GM12865 (cell line): ENCODE measurements around the gene SPOCK2.

ENCODE experiments used
- DNase-seq: peaks from one replicate; pipeline ENCODE4 v3.0.0; 2010; ENCODE audit warnings: low read depth
- H3K4me3 ChIP-seq: 2 replicates; pipeline ENCODE4 v1.5.1; 2011; ENCODE audit warnings: mild to moderate bottlenecking, low read depth, low read length, control low read depth
- CTCF ChIP-seq: IDR thresholded peaks from 2 replicates; pipeline ENCODE4 v1.5.1; 2011; ENCODE audit warnings: low read length, control low read depth, low read depth, inconsistent platforms; ENCODE audit not compliant: insufficient read depth; ENCODE audit errors: missing control alignments

SPOCK2 gene

DNA sequence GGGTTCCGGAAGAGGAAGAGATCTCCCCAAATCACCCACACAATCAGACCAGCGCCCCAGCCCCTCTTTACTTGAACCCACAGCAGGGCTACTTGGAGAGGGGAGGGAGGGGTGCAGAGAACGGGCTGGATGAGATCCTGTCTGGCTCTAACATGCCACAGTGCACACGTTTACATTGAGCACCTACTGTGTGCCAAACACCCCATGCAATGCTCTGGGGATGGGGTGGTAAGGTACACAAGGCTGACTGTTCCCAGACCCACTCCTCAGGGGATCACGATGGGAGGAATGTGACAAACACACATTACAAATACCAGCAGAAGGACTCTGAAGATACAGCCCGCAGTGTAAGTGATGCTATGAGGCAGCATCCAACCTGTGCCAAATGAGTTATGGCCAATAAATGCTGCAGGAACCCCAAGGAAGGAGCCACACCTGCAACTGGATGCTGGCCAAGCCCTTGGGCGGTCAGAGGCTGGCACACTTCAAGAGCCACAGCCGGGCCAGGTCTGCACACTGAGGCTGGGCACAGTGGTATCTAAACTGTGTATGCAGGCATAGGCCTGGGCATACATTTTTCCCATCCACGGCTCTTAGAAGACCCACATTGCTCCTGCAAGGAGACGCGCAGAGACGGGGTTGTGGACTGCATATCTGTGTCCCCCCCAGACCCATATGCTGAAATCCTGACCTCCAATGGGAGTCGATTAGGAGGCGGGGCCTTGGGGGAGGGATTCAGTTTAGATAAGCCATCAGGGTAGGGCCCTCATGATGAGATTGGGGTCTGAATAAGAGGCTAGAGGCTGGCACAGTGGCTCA lies 6.4 kb downstream of the SPOCK2 start:
- H3K4me3 ChIP-seq = no peak overlapping the region
- no peak for DNase-seq
- TF ChIP-seq CTCF = no peak

- DNase-seq = no peak
- no peak for TF ChIP-seq CTCF
- H3K4me3 ChIP-seq = no peak overlapping the region
Measured at GRCh38 chr10:72081210-72081609, 7.1 kb downstream of the SPOCK2 start.

GRCh38 chr10:72080042-72080975 lies 8.0 kb downstream of the SPOCK2 start:
- no peak for DNase-seq
- no peak for TF ChIP-seq CTCF
- no peak overlapping the region for H3K4me3 ChIP-seq

DNA sequence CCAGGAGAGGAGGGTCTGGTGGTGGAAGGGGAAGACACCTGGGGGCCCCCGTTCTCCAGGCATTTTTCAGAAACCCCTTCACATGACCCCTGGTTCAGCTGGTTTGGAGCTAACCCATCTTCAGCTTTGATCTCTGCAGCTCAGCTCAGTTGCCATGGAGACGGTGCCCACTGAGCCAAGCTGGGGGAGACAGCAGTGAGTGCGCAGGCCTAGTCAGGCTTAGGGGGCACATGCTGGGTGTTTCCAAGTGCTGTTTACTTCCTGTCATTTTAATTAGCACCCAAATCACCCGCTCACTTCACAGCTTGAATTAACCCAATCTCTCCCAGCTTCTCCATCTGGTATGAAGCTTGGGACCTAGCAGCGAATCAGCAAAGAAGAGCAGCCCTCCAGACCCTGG lies 9.0 kb downstream of the SPOCK2 start:
- DNase-seq = peak; percentile 44
- H3K4me3 ChIP-seq = no peak overlapping the region
- TF ChIP-seq CTCF = no peak

- TF ChIP-seq CTCF = no peak
- no peak overlapping the region for H3K4me3 ChIP-seq
- no peak for DNase-seq
Measured at GRCh38 chr10:72077275-72077990, 10.9 kb downstream of the SPOCK2 start.

DNA sequence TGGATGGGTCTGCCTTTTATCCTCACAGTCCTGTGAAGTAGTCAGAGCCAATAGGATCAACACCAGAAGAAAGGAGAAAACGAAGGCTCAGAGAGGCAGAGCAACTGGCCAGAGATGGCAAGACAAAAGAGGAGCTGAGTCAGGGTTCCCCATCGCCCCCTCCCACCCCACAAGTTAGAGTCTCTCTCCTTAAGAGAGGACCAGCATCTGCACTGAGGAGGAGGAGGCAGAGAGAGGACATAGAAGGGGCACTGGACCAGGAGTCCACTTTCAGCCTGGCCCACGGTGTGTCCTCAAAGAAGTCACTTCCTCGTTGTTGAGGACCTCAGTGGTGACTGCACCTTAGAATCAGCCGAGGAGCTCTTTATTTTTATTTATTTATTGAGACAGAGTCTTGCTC lies 11.6 kb downstream of the SPOCK2 start:
- no peak for DNase-seq
- TF ChIP-seq CTCF = no peak

More for the DNA sequence above, 11.6 kb downstream of the SPOCK2 start:
- H3K4me3 ChIP-seq = no peak overlapping the region
